Adrenal gland (tissue), 5 donors: ENCODE measurements around the gene FXYD5.

ENCODE experiments used
- POLR2A ChIP-seq, 2 donors: fragments of 450-650 bp; IDR thresholded peaks; one replicate each; pipeline ENCODE4 v1.6.1; 2017; ENCODE audit warnings: antibody characterized with exemption in 2 of 2, mild to moderate bottlenecking in 2 of 2, moderate library complexity in 1 of 2
- TF ChIP-seq, protein P1 (sequence below), 6 experiments: fragments of 450-650 bp in 4 of 6; fragments of 200-600 bp in 2 of 6; sonication (generic) in 1 of 6; IDR thresholded peaks; 1 replicate in 5 of 6; 2 replicates in 1 of 6; pipeline versions ENCODE4 v1.5.1 to v1.8.0; 2016 to 2021; ENCODE audit warnings: antibody characterized with exemption in 6 of 6, mild to moderate bottlenecking in 2 of 6, moderate library complexity in 1 of 6
- donor health status: DM: no; HTN: no; CAD: no.

DNA sequence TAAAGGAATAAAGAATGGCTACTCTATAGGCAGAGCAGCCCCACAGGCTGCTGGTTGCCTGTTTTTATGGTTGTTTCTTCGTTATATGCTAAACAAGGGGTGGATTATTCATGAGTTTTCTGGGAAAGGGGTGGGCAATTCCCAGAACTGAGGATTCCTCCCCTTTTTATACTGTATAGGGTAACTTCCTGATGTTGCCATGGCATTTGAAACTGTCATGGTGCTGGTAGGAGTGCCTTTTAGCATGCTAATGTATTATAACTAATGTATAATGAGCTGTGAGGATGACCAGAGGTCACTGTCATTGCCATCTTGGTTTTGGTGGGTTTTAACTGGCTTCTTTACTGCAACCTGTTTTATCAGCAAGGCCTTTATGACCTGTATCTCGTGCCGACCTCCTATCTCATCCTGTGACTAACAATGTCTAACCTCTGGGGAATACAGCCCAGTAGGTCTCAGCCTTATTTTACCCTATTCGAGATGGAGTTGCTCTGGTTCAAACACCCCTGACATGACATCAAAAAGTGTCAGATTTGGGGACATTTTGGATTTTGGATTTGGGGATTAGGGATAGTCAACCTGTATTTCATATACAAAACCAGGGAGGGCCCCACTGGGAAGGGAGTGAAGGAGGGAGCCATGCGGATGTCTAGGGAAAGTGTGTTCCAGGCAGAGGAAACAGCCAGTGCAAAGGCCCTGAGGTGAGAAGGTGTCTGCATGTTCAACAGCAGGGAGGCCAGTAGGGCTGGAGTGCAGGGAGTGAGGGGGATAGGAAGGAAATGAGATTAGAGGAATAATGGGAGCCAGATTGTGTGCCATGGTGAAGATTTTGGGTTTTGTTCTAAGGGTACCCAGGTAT, 10.9 kb downstream of the FXYD5 start:
- TF ChIP-seq, protein P1, sequence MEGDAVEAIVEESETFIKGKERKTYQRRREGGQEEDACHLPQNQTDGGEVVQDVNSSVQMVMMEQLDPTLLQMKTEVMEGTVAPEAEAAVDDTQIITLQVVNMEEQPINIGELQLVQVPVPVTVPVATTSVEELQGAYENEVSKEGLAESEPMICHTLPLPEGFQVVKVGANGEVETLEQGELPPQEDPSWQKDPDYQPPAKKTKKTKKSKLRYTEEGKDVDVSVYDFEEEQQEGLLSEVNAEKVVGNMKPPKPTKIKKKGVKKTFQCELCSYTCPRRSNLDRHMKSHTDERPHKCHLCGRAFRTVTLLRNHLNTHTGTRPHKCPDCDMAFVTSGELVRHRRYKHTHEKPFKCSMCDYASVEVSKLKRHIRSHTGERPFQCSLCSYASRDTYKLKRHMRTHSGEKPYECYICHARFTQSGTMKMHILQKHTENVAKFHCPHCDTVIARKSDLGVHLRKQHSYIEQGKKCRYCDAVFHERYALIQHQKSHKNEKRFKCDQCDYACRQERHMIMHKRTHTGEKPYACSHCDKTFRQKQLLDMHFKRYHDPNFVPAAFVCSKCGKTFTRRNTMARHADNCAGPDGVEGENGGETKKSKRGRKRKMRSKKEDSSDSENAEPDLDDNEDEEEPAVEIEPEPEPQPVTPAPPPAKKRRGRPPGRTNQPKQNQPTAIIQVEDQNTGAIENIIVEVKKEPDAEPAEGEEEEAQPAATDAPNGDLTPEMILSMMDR (IDR thresholded peaks at IDR 0.05): no peak
- TF ChIP-seq POLR2A (IDR thresholded peaks at IDR 0.05): no peak
